Fibroblast of mammary gland (primary cell): ENCODE results near the gene RAPGEF3.
A peak's percentile ranks its signal among the peaks of the same experiment; 100 is the strongest.

Experiments
- DNase-seq: peaks from one replicate; pipeline ENCODE4 v3.0.0-alpha.2; 2010; ENCODE audit warnings: low read depth
- H3K4me3 ChIP-seq: 2 replicates; pipeline ENCODE4 v1.5.1; 2011; ENCODE audit warnings: low read depth, mild to moderate bottlenecking, low read length, moderate library complexity; ENCODE audit not compliant: control insufficient read depth
- TF ChIP-seq, protein P1 (sequence below): conservative IDR thresholded peaks from 2 replicates; pipeline ENCODE4 v1.5.1; 2011; ENCODE audit warnings: low read depth, low read length, inconsistent platforms; ENCODE audit not compliant: control insufficient read depth, insufficient read depth

The RAPGEF3 gene

DNA sequence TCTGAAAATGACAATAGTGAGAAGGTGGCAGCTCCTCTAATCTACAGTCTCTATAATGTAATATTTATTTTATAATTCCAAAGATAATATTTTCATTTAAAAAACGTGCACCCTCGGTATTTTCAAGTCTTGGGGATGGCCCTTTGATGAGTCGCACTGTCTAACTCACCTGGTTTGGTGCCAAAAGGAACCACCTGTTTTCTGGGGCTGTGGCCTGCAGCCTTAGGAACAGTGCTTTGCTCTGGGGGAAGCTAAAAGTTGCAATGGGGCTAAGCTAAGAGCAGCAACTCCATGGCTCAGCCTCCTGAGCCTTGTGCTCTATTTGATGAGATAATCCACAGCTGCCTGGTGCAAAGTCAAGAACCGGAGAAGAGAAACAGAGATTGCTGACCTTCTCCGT, 27.0 kb downstream of the RAPGEF3 start:
- H3K4me3 ChIP-seq = no peak overlapping the region
- no peak for DNase-seq
- TF ChIP-seq, protein P1, sequence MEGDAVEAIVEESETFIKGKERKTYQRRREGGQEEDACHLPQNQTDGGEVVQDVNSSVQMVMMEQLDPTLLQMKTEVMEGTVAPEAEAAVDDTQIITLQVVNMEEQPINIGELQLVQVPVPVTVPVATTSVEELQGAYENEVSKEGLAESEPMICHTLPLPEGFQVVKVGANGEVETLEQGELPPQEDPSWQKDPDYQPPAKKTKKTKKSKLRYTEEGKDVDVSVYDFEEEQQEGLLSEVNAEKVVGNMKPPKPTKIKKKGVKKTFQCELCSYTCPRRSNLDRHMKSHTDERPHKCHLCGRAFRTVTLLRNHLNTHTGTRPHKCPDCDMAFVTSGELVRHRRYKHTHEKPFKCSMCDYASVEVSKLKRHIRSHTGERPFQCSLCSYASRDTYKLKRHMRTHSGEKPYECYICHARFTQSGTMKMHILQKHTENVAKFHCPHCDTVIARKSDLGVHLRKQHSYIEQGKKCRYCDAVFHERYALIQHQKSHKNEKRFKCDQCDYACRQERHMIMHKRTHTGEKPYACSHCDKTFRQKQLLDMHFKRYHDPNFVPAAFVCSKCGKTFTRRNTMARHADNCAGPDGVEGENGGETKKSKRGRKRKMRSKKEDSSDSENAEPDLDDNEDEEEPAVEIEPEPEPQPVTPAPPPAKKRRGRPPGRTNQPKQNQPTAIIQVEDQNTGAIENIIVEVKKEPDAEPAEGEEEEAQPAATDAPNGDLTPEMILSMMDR = no peak

DNA sequence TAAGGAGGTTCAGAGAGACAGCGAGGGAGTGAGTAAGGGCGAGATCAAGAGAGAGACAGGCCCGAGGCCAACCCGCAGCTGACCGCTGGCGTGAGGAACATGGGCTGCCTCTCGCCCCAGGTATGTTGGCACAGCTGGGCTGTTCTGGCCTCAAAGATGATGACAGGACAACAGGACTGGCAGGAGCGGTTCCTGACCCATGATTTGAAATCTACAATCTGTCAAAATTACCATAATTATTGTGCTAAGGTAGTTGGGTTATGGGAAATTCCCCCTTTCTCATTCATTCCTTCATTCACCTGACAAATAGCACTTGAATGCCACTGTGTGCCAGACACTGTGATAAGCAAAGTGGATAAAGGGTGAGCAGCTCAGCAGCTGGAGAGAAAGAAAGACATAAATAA, 28.3 kb downstream of the RAPGEF3 start:
- no peak overlapping the region for H3K4me3 ChIP-seq
- DNase-seq = peak; percentile 51
- TF ChIP-seq, protein P1 = no peak

DNA sequence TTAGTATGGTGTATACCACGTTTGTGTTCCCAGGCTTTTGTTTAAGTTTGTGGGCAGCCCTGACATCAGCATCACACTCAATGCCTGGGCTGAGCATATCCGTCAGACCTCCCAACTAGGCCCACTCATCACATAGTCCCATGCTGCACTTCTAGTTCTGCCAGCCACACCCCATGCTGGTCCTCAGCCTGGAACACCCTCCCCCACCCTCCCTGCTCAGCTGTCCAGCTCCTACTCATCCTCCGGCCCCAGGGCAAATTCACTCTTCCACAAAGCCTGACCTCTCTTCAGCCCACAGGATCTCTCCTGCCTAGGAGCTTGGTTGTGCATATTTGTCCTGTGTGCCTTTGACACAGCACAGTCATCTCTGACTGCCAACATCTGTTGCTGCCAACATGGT, 29.4 kb downstream of the RAPGEF3 start:
- TF ChIP-seq, protein P1 = no peak
- H3K4me3 ChIP-seq = no peak overlapping the region
- peak; percentile 87 for DNase-seq

DNA sequence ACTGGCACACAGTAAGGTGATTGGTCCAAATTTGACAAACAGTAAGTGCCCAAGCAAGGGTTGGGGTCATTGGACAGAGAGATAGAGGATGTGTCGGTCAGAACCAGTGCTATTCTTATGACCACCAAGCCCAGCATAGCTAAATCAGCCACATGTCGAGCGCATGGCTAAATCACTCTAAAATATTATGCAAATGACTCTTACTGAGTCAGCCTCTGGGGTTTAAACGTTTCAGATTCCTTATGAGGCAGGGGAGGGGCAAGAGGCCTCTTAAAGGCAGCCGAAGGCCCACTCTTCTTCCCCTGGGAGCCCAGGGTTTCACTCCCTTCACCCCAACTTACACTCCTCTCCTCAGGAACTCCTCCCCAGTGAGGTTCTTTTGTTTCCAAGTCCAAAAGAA, 32.8 kb downstream of the RAPGEF3 start:
- H3K4me3 ChIP-seq = no peak overlapping the region
- TF ChIP-seq, protein P1 = no peak
- peak; percentile 89 for DNase-seq

DNA sequence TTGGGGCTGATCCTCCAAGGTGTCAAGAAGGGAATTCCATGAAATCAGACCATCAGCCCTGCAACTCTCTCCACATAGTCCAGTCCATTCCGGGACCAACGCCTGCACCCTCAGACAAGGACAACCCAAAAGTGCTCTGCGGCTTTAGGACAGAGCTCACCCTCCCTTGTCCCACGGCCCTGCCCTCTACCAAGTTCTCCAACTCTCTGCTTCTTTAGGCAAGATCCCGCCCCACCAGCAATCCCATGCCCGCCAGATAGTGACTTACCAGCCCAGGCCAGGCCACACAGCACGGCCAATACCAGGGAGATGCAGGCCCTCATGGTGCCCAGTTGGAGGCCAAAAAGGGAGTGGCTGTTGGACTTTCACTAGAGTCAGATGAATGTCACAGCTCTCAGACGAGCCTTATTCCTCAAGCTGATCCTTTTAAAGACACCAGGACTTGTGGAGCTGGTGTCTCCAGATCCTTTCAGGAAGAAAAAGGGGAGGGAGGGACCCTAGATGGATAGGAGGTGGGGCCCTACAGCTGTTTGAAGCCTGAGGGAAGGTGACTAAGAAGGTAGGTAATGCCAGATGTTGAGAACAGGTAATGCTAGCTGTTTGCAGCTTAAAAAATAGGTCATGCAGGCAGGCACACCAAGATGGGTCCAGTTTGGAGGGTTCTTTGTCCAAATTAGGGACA, 33.4 kb downstream of the RAPGEF3 start, which contains the start of gene ENDOU:
ENDOU (minus strand) TSS at position 400 of the 682 bp plus-strand sequence; CDS start at position 323, 77 bp downstream.
- TF ChIP-seq, protein P1 = no peak
- no peak within 1 kb of the TSS for H3K4me3 ChIP-seq
- no peak for DNase-seq

DNA sequence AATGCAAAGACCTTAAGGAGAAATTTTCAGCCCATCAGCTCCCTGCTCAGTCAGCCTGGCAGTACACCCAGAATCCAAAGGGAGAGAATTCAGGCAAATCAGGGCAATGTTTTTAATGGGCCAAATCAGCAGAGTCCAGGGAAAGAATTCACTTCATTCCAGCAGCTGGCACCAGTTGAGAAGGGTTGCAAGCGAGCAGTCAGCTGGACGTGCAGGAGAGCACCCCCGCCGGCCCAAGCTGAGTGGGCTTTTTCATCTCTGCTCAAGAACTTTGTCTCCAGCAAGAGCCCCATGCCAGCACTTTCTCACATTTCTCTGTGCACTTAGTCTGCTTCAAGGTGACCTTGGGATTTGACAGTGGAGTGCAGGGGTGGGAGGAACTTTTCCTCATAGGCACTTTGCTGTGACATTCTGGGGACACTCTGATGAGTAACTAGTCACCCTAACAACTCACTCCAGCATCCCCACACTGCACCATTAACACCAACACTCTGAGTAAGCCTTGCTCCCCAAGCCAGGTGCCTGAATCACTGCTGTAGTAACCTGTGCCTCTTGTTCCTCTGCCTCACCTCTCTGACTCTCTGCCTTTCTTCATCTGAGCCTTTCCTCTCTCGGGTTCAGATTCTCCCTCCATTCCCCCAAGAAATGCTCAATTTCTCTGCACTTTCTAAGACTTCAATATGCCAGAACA, 35.6 kb downstream of the RAPGEF3 start:
- no peak for DNase-seq
- H3K4me3 ChIP-seq = no peak overlapping the region
- TF ChIP-seq, protein P1 = no peak
